GM12878 (cell line): ENCODE results near the gene WDR64.

Source experiments
- CBFB ChIP-seq: IDR thresholded peaks from 2 replicates; pipeline ENCODE4 v1.6.1; 2016; ENCODE audit warnings: antibody characterized with exemption, low read depth
- CHD2 ChIP-seq: IDR thresholded peaks from 2 replicates; pipeline ENCODE4 v1.6.1; 2011; ENCODE audit warnings: low read depth, low read length, improper control_type of control experiment, borderline replicate concordance
- CTCF ChIP-seq, 3 experiments: IDR thresholded peaks in 2 of 3; conservative IDR thresholded peaks in 1 of 3; 2 replicates each; pipeline ENCODE4 v1.5.1; 2011; ENCODE audit warnings: low read depth in 3 of 3, low read length in 3 of 3, mild to moderate bottlenecking in 3 of 3, control low read depth in 2 of 3, moderate library complexity in 2 of 3, inconsistent platforms in 1 of 3, mixed read lengths in 1 of 3; ENCODE audit not compliant: control insufficient read depth in 2 of 3, insufficient read depth in 1 of 3; ENCODE audit errors: extremely low read depth in 1 of 3
- EP300 ChIP-seq, 2 experiments: fragments of 150-350 bp in 1 of 2; IDR thresholded peaks; 2 replicates each; pipeline ENCODE4 v1.6.1; 2011 to 2012; ENCODE audit warnings: low read depth in 2 of 2, low read length in 2 of 2, borderline replicate concordance in 1 of 2, improper control_type of control experiment in 1 of 2, inconsistent platforms in 1 of 2; ENCODE audit not compliant: control insufficient read depth in 1 of 2
- GABPA ChIP-seq: IDR thresholded peaks from 2 replicates; pipeline ENCODE4 v1.6.1; 2014; ENCODE audit warnings: antibody characterized with exemption, low read depth, mild to moderate bottlenecking, inconsistent platforms
- JUNB ChIP-seq: IDR thresholded peaks from 2 replicates; pipeline ENCODE4 v1.6.1; 2016; ENCODE audit warnings: antibody characterized with exemption, mild to moderate bottlenecking
- PBX3 ChIP-seq: IDR thresholded peaks from 2 replicates; pipeline ENCODE4 v1.6.1; 2011; ENCODE audit warnings: mild to moderate bottlenecking, low read depth, low read length, moderate library complexity; ENCODE audit not compliant: insufficient replicate concordance
- SREBF1 ChIP-seq: IDR thresholded peaks from 2 replicates; pipeline ENCODE4 v1.6.1; 2012; ENCODE audit warnings: mild to moderate bottlenecking, low read length
- TCF7 ChIP-seq: IDR thresholded peaks from 2 replicates; pipeline ENCODE4 v1.6.1; 2014; ENCODE audit warnings: antibody characterized with exemption, borderline replicate concordance

GRCh38 chr1:241702442-241703373 is 50.6 kb downstream of the WDR64 start:
- TF ChIP-seq CTCF (IDR thresholded peaks at IDR 0.05 in 2 of 3, conservative IDR thresholded peaks at IDR 0.05 in 1 of 3; ENCODE audit: control insufficient read depth in 2 of 3, extremely low read depth in 1 of 3, insufficient read depth in 1 of 3, low read depth in 3 of 3, low read length in 3 of 3) (no peak), EP300 (IDR thresholded peaks at IDR 0.05; ENCODE audit: borderline replicate concordance in 1 of 2, control insufficient read depth in 1 of 2, low read depth in 2 of 2, low read length in 2 of 2) (no peak), JUNB (no peak), SREBF1 (no peak), CBFB (no peak), GABPA (no peak), PBX3 (no peak), TCF7 (no peak), CHD2 (no peak)
